Stomach (tissue), 9 donors: ENCODE data around the gene ACO1. TPM values are rescaled to one million over a fixed set of nuclear protein-coding genes. Genes with fewer than 3 reads are reported as not detected.

Experiments
- DNase-seq, 2 donors: peaks; one replicate each; pipeline versions ENCODE4 v3.0.0 to v3.0.0-alpha.2; 2013 to 2019
- H3K27ac ChIP-seq, 5 donors: fragments of 200-600 bp in 4 of 5; sonication (generic) in 4 of 5; one replicate each; pipeline ENCODE4 v1.5.1; 2013 to 2019; ENCODE audit warnings: mild to moderate bottlenecking in 1 of 5, moderate library complexity in 1 of 5
- H3K27me3 ChIP-seq, 3 donors: fragments of 200-600 bp; sonication (generic); one replicate each; pipeline ENCODE4 v1.5.1; 2017 to 2019; ENCODE audit warnings: mixed run types in 1 of 3
- H3K36me3 ChIP-seq, 4 donors: fragments of 200-600 bp; sonication (generic); 1 replicate in 3 of 4; 2 replicates in 1 of 4; pipeline ENCODE4 v1.5.1; 2016 to 2019
- H3K4me1 ChIP-seq, 4 donors: fragments of 200-600 bp; sonication (generic); one replicate each; pipeline ENCODE4 v1.5.1; 2016 to 2019
- H3K4me3 ChIP-seq, 4 donors: fragments of 200-600 bp; sonication (generic) in 3 of 4; one replicate each; pipeline ENCODE4 v1.5.1; 2016 to 2019; ENCODE audit warnings: mild to moderate bottlenecking in 1 of 4
- H3K9me3 ChIP-seq, 4 donors: fragments of 200-600 bp; sonication (generic); one replicate each; pipeline ENCODE4 v1.5.1; 2016 to 2019
- CTCF ChIP-seq, 7 experiments: fragments of 450-650 bp in 4 of 7; fragments of 200-600 bp in 3 of 7; sonication (generic) in 3 of 7; IDR thresholded peaks; one replicate each; pipeline ENCODE4 v1.5.1; 2016 to 2019; ENCODE audit warnings: antibody characterized with exemption in 7 of 7, control low read depth in 2 of 7, mild to moderate bottlenecking in 1 of 7
- EP300 ChIP-seq: sonication (generic); formaldehyde crosslinking; IDR thresholded peaks from one replicate; pipeline ENCODE4 v1.6.1; 2017; ENCODE audit warnings: antibody characterized with exemption
- POLR2A ChIP-seq, 4 donors: fragments of 450-650 bp; IDR thresholded peaks; one replicate each; pipeline ENCODE4 v1.6.1; 2016; ENCODE audit warnings: antibody characterized with exemption in 4 of 4, control low read depth in 2 of 4, mild to moderate bottlenecking in 1 of 4, moderate library complexity in 1 of 4
- POLR2AphosphoS5 ChIP-seq, 3 donors: sonication (generic); formaldehyde crosslinking; IDR thresholded peaks; one replicate each; pipeline ENCODE4 v1.6.1; 2016; ENCODE audit warnings: antibody characterized with exemption in 3 of 3
- whole genome bisulfite sequencing, 5 donors: extraction: QIAGEN DNeasy Blood & Tissue Kit in 3 of 5; methylation state at CpG; one replicate each; pipeline versions ENCODE4 v1.1.5 to v1.1.7; 2013 to 2018; 5-methylcytosine and 5-hydroxymethylcytosine counted together
- intact Hi-C: fragments of 100-400 bp; cut with DNase I; formaldehyde crosslinking; loops from one replicate; pipeline ENCODE4 v1.15.1; 2023; ENCODE audit warnings: low total_unique reads
- polyA plus RNA-seq, 3 donors: library from polyadenylated mRNA; stranded (reverse); fragments of 200-250 nt; gene quantifications; one replicate each; pipeline ENCODE4 v1.2.3, GENCODE V29; 2013
- total RNA-seq, 5 donors: library from RNA; depleted of rRNA; stranded (reverse); fragments of >200 nt; gene quantifications; one replicate each; pipeline versions ENCODE4 v1.1.0 to v1.2.3, GENCODE V29; 2014 to 2016
- donor health status: healthy with polysubstance abuse.
- donor health status: Bipolar disorder and iron deficiency.
- donor health status: healthy.

Gene ACO1
- total and polyA plus RNA-seq, 8 donors = 5.8 to 44.2 (median 17.8) TPM

- Histone ChIP-seq H3K36me3 (peaks cover 52 to 100% (median 95%) of the 10 kb centered on the region in 4 donors), H3K4me1 (no peaks in the 10 kb centered on the region), H3K27ac (no peak overlapping the region), H3K27me3 (no peaks in the 10 kb centered on the region), H3K4me3 (no peak overlapping the region), H3K9me3 (no peaks in the 10 kb centered on the region)
- intact Hi-C loops = no loop called here
- WGBS, 5 donors = 63 to 70% (median 66%) methylated on average over 2 of the region's 2 CpGs
- DNase-seq = no peak
- TF ChIP-seq CTCF (IDR thresholded peaks at IDR 0.05) (no peak), POLR2A (IDR thresholded peaks at IDR 0.05) (no peak), POLR2AphosphoS5 (IDR thresholded peaks at IDR 0.05) (no peak), EP300 (no peak)
Measured at GRCh38 chr9:32486839-32487562, 102.6 kb downstream of the ACO1 start.

GRCh38 chr9:32487981-32488380 is 103.5 kb downstream of the ACO1 start:
- Histone ChIP-seq H3K4me1 (no peaks in the 10 kb centered on the region), H3K36me3 (peaks cover 43 to 97% (median 91%) of the 10 kb centered on the region in 4 donors)

GRCh38 chr9:32490601-32491000 is 106.2 kb downstream of the ACO1 start:
- 77 to 85% (median 80%) methylated on average over 3 of the region's 3 CpGs for WGBS, 5 donors
- H3K9me3 ChIP-seq = no peaks in the 10 kb centered on the region
- DNase-seq = no peak
- H3K27me3 ChIP-seq = no peaks in the 10 kb centered on the region
- H3K36me3 ChIP-seq = peaks cover 29 to 89% (median 72%) of the 10 kb centered on the region in 4 donors
- intact Hi-C loops = no loop called here
- no peak overlapping the region for H3K4me3 ChIP-seq
- no peak overlapping the region for H3K27ac ChIP-seq
- H3K4me1 ChIP-seq = no peaks in the 10 kb centered on the region
- no peak for TF ChIP-seq POLR2A (IDR thresholded peaks at IDR 0.05)
- TF ChIP-seq CTCF (IDR thresholded peaks at IDR 0.05) = no peak
- TF ChIP-seq EP300 = no peak
- no peak for TF ChIP-seq POLR2AphosphoS5 (IDR thresholded peaks at IDR 0.05)

More at GRCh38 chr9:32487981-32488380, 103.5 kb downstream of the ACO1 start:
- no peaks in the 10 kb centered on the region for H3K27me3 ChIP-seq
- no peak overlapping the region for H3K27ac ChIP-seq
- H3K9me3 ChIP-seq = no peaks in the 10 kb centered on the region
- intact Hi-C loops = no loop called here
- no peak for DNase-seq
- WGBS, 5 donors = 59 to 89% (median 83%) methylated on average over 3 of the region's 3 CpGs
- TF ChIP-seq EP300 (no peak), POLR2AphosphoS5 (IDR thresholded peaks at IDR 0.05) (no peak), POLR2A (IDR thresholded peaks at IDR 0.05) (no peak), CTCF (IDR thresholded peaks at IDR 0.05) (no peak)
- H3K4me3 ChIP-seq = no peak overlapping the region

GRCh38 chr9:32497921-32498320 is 113.5 kb downstream of the ACO1 start:
- peaks cover 2 to 69% (median 46%) of the 10 kb centered on the region in 4 donors for H3K36me3 ChIP-seq
- H3K27me3 ChIP-seq = no peaks in the 10 kb centered on the region
- no peak overlapping the region for H3K4me3 ChIP-seq
- H3K4me1 ChIP-seq = no peaks in the 10 kb centered on the region
- intact Hi-C loops = no loop called here
- H3K9me3 ChIP-seq = no peaks in the 10 kb centered on the region
- DNase-seq = no peak
- TF ChIP-seq POLR2A (IDR thresholded peaks at IDR 0.05) = no peak
- TF ChIP-seq CTCF (IDR thresholded peaks at IDR 0.05) = no peak
- no peak for TF ChIP-seq POLR2AphosphoS5 (IDR thresholded peaks at IDR 0.05)
- no peak for TF ChIP-seq EP300
- no peak overlapping the region for H3K27ac ChIP-seq
